GM13977 (cell line): ENCODE measurements around the gene ELK1.
"Not testable (repeated sequence)": the region's sequence is repeated elsewhere in the genome, so short reads cannot be mapped to it uniquely, and the experiment has no call there.

ENCODE experiments used
- DNase-seq: peaks from one replicate; pipeline ENCODE4 v3.0.0; 2012; ENCODE audit warnings: low spot score
- in situ Hi-C: fragments of 300-500 bp; cut with MboI; formaldehyde crosslinking; loops from one replicate; pipeline ENCODE4 v1.12.0; 2022; ENCODE audit warnings: low sequenced_read_pairs, low pct_unique_long_range_greater_than_20kb, mixed read lengths, inconsistent platforms; ENCODE audit not compliant: unreplicated experiment
- TF ChIP-seq, protein P1 (sequence below): IDR thresholded peaks from 2 replicates; pipeline ENCODE4 v1.5.1; 2012; ENCODE audit warnings: mild to moderate bottlenecking, control low read depth; ENCODE audit not compliant: insufficient read depth; ENCODE audit errors: extremely low read depth, missing control alignments

The ELK1 gene

DNA sequence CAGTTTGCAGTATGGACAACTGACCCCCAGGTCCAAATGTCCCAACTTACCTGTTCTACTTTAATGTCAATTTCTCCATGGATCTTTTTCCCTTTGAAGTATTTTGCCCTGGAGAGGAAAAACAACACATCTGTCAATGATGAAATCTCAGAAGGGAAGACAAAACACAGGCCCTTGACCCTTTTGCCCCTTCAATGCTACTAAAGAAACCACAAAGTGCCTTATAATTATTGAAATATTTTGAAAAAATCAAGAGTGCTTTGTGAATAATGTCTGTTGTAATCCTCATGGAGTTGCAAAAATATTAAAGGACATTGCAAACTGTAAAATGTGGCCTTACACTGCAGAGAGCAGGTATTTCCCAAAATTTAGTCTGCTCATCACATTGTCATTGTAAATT lies 43.3 kb downstream of the ELK1 start:
- in situ Hi-C loops, result no loop called here
- TF ChIP-seq, protein P1, sequence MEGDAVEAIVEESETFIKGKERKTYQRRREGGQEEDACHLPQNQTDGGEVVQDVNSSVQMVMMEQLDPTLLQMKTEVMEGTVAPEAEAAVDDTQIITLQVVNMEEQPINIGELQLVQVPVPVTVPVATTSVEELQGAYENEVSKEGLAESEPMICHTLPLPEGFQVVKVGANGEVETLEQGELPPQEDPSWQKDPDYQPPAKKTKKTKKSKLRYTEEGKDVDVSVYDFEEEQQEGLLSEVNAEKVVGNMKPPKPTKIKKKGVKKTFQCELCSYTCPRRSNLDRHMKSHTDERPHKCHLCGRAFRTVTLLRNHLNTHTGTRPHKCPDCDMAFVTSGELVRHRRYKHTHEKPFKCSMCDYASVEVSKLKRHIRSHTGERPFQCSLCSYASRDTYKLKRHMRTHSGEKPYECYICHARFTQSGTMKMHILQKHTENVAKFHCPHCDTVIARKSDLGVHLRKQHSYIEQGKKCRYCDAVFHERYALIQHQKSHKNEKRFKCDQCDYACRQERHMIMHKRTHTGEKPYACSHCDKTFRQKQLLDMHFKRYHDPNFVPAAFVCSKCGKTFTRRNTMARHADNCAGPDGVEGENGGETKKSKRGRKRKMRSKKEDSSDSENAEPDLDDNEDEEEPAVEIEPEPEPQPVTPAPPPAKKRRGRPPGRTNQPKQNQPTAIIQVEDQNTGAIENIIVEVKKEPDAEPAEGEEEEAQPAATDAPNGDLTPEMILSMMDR, result no peak
- DNase-seq, result no peak

DNA sequence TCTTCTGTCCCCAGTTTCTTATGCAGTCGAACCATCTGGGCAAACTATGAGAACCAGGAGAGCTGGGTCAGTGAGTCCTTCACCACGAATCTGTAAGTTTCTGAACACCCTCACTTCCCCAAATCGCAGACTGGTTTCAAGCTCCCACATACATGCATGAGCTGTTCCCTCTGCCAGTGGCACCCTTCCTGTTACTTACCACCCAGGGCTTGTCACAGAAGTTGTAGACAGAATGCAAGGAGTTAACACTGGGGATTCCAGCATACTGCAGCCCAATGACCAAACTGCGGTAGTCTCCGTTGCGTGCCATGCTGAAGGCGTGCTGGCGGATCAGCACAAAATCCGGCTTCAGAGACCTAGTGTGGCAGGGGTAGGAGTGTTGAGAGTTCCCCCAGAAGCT lies 45.3 kb downstream of the ELK1 start:
- in situ Hi-C loops, result no loop called here
- DNase-seq, result no peak
- TF ChIP-seq, protein P1, result no peak

DNA sequence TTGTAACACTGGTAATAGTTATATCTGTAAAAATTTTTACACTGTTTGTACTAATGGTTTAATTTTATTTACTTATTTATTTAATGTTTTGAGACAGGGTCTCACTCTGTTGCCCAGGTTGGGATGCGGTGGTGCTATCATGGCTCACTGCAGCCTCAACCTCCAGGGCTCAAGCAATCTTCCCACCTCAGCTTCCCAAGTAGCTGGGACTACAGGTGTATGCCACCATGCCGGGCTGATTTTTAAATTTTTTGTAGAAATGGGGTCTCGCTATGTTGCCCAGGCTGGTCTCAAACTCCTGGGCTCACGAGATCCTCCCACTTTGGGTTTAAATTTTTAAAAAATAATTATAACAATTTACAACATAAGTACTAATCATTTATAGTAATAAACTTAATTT lies 47.2 kb downstream of the ELK1 start:
- in situ Hi-C loops, DNase-seq: not testable (repeated sequence)

DNA sequence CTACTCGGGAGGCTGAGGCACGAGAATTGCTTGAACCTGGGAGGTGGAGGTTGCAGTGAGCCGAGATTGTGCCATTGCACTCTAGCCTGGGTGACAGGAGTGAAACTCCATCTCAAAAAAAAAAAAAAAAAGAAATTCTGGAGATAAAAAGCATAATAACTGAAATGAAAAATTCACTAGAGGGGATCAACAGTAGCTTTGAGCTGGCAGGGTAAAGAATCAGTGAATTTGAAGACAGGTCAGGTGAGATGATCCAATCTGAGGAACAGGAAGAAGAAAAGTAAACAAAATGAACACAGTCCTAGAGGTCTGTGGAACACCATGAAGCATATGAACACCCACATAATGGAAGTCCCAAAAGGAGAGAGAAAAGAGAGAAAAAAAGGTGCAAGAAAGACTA lies 53.1 kb downstream of the ELK1 start:
- TF ChIP-seq, protein P1, result no peak
- no peak for DNase-seq
- in situ Hi-C loops, result no loop called here

DNA sequence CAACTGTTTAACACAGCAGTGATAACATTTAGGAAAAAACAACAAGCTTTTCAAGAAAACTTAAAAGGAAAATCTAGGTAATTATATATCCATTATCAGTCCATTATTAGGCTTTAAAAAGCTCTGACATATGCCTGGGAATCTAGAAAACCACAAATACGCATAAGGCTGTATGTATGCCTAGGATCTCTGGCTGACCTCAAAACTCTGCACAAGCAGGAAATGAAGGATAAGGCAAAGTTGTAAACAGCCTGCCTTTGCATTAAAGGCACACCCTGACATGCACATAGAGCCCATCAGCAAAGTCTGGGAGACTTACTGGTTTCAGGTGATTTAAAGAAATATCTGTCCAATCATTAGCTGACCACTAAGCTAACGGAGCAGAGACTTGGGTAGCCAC lies 54.1 kb downstream of the ELK1 start:
- DNase-seq, result no peak
- in situ Hi-C loops, result no loop called here
- TF ChIP-seq, protein P1, result no peak

DNA sequence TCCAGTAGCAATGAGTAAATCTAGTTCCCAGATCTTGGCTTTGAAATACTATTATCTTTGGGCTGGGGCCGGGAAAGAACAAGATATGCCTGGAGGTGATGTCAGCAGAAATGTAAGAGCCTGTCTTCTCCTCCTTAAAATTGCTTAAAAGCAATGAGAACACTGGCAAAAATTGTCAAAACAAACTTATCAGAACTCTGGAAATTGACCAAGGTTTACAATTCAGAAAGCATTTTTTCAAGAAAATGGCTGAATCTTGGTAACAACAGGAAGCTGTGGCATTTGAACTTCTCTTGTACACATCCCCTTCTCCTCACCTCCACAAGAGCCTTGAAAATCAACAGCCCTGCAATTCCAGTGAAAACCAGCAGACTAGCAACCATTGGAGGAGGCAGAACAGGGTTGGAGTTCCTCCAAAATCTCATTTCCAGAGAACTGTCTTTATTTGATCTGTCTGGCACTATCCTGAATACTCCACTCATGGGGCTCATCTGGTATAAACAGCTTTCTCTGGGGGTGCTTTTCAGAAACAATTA lies 54.6 kb downstream of the ELK1 start:
- in situ Hi-C loops, result no loop called here
- no peak for DNase-seq
- TF ChIP-seq, protein P1, result no peak

DNA sequence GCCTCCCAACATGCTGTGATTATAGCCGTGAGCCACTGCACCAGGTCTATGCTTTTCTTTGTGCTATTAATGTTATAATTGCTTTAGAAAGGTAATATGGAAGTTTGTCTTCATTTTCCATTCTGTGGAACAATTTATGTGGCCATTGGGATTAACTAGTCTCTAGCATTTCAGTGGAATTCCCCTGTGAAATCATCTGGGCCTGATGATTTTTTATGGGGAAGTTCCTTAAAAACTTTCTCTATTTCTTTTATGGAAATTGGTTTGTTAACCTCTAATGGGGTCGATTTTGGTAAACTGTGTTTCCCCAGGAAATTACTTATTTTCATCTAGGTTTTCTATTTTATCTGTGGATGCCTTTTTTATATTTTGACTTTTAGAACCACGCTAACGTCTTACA lies 56.8 kb downstream of the ELK1 start:
- in situ Hi-C loops, result no loop called here
- TF ChIP-seq, protein P1, result no peak
- DNase-seq, result no peak
